Superior temporal gyrus (tissue), 1 donor: ENCODE data around the gene GPR155.

ENCODE experiments used
- DNase-seq: peaks from one replicate; pipeline ENCODE4 v3.0.0-alpha.2; 2016; ENCODE audit errors: extremely low spot score

The GPR155 gene, protein sequence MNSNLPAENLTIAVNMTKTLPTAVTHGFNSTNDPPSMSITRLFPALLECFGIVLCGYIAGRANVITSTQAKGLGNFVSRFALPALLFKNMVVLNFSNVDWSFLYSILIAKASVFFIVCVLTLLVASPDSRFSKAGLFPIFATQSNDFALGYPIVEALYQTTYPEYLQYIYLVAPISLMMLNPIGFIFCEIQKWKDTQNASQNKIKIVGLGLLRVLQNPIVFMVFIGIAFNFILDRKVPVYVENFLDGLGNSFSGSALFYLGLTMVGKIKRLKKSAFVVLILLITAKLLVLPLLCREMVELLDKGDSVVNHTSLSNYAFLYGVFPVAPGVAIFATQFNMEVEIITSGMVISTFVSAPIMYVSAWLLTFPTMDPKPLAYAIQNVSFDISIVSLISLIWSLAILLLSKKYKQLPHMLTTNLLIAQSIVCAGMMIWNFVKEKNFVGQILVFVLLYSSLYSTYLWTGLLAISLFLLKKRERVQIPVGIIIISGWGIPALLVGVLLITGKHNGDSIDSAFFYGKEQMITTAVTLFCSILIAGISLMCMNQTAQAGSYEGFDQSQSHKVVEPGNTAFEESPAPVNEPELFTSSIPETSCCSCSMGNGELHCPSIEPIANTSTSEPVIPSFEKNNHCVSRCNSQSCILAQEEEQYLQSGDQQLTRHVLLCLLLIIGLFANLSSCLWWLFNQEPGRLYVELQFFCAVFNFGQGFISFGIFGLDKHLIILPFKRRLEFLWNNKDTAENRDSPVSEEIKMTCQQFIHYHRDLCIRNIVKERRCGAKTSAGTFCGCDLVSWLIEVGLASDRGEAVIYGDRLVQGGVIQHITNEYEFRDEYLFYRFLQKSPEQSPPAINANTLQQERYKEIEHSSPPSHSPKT

DNA sequence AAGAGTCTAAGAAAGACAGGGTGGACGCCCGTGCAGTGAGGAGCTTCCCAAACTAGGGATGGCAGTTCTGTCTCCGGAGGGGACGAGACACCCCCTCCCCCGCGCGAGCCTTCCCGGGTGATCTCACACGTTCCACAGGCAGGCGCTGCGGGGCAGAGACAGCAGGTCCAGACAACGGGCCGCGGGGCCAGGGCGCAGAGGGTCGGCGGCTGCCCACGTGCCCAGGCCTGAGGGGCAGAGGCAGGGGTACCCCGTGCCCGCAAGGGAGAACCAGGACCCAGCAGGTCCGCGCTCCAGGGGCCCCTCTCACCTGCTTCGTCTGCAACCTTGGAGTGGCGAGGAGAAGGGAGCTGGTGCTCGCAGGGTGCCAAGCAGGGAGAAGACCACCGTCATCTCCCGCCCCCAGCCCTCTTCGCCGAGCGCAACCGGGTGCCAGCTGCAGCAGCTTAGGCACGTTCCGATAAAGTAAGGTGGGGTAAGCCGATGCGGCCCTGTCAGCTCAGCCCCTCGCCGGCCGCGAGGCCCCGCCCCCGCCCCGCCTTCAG lies at the start of gene GPR155:
GPR155 (minus strand) TSS at position 467 of the 545 bp plus-strand sequence. CDS start 5,073 bp downstream, outside the sequence.
- DNase-seq = no peak

DNA sequence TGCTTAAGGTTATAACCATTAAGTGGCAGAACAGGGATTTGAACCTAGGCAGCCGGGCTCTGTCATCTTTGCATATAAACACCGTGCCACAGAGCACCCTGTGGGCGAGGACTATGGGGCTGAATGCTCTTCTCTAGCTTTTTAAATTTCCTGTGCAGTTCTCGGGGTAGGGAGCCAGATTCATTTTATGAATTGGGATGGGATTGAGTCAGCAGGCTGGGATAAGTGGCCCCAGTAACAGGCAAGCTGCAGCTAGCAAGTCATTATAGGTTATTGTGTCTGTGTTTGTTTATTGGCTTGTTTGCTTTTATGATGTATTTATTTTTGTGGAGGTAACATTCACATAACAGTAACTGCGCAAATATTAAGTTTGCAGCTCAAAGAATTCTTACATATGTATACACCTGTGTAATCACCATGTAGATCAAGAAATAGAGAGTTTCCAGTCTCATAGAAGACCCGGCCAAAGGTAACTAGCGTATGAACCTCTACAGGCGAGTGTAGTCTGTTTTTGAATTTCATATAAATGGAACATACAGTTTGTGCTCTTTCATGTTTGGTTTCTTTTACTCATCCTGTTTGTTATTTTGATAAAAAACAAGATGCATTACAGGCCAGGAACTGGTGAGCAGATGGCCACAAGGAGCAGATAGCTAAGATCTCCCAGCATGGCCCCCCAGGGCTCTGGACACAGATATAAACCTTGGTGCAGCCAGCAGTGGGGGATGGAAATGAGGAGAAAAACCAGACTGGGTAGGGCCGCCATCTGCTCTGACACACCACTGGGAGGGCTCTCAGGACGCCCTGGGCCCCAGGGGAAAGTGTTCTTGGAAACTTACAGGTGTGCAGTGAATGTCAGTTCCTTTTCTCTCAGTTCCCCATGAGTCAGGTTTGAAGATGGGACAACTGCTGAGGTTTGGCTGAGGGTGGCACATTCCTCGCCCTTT lies 49.2 kb upstream of the GPR155 start:
- no peak for DNase-seq

DNA sequence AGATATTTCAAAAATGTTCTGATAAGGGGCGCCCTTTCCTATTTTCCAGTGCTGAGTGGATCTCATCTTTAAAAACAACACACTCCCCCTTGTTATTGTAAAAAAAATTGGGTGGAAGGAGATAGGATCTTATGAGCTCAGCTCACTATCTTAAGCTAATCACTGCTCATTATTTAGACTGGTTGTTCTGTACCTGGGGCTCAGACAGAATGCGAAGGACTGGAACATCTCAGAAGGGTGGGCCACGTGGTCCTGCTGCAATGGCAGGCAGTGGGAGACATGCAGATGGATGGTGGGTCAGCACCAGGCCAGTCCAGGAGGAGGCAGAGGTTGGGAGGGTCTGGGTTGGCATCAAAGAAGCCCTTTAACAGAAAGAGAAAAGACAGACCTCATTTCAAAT lies 48.3 kb upstream of the GPR155 start:
- DNase-seq = no peak

DNA sequence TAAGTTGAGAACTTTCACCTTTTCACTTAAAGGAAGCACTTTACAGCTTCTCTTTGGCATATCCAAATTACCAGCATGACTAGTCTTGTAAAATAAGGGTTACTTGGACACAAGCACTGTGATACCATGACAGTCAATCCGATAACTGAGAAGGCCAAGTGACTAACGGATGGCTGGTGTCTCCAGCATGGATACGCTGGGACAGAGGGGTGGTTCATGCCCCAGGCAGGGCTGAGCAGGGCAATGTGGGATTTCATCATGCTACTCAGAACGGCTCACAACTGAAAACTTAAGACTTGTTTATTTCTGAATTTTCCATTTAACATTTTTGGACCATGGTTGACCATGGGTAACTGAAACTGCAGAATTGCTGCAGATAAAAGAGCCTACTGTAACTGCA lies 43.1 kb upstream of the GPR155 start:
- DNase-seq = no peak

DNA sequence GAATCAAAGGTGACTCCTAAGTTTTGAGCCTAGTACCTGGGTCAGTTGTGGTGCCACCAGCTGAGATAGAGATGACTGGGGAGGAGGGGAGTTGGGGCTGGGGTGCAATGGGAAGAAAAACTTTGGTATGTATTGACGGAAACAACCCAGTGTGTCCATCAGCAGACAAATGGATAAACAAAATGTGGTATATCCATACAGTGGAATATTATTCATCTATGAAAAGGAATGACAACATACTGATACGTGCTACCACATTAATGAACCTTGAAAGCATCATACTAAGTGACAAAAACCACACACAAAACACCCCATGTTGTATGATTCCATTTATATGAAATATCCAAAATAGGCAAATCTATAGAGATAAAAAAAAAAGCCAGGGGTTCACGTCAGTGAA lies 41.1 kb upstream of the GPR155 start:
- no peak for DNase-seq

DNA sequence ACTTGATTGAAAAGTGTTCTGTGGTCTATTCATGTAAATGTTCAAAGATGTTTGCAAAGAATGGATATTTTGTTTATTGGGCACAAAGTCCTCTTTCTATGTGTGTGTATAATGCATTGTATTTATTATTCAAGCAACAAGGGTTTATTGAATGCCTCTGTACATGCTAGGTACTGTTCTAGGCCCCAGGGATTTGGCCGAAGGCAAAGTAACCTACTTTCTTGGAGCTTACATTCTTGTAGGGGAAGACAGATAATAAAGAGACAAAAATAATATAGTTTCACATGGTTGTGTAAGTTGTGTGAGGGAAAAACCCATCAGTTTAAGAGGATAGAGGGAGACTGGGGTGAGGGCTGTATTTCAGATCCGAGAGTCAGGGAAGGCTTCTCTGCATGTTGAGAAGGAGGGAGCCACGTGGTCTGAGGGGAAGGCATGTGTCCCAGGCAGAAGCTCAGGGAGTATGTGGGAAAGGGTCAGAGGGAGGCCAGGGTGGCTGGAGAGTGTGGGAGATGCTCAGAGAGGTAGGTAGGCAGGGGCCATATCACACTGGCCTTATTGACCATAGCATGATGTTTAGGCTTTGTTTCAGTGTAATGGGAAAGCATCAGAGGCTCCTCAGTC lies 40.4 kb upstream of the GPR155 start:
- no peak for DNase-seq

DNA sequence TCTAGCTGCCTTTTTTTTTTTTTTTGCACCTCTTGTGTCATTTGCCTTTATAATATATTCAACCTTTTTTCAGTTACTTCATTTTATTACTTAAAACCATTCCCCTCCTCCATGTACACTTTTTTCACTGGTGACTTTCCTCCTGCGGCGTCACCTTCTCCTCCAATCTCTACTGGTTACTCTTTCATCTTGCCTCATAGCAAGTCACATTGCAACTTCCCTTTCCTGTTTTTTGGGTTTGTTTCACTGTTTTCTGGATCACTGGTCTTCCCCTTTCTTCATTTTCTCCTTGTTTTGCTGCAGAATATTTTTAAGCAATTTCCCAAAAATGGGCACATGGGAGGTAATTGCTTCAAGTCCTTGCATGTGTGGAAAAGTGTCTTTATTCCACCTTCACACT lies 37.7 kb upstream of the GPR155 start:
- DNase-seq = no peak

DNA sequence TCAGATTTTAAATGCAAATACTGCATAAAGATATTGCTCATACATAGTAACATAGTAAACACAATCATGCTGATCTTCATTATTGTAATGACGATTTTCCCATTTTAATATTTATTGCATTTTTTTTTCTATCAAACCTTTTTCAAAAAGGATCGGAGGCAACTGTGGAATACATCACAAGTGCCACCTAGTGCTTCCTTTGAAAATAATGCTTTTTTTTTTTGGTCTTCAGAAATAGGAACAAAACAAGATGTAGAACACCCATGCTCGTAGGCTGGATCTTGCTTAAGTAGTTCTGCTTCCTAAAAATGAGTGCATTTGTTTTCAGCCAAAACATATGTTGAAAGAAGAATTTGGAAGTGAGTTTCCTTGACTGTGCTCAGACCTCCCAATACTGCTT lies 35.7 kb upstream of the GPR155 start:
- DNase-seq = peak; percentile 75

DNA sequence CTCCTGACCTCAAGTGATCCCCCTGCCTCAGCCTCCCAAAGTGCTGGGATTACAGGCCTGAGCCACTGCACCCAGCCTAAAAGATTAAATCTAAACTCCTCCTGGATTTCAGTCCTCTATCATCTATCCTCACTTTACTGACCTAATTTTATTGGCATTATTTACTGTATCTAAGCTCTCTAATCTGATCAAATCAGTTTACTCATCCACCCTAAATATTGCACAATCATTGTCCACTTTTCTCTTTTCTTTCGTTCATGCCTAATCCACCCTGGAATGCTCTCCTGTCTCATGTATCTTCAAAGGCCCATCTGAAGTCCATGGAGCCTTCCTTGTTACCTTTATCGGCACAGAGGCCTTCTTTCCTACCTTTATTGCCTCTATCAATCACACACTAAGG lies 31.6 kb upstream of the GPR155 start:
- DNase-seq = no peak

DNA sequence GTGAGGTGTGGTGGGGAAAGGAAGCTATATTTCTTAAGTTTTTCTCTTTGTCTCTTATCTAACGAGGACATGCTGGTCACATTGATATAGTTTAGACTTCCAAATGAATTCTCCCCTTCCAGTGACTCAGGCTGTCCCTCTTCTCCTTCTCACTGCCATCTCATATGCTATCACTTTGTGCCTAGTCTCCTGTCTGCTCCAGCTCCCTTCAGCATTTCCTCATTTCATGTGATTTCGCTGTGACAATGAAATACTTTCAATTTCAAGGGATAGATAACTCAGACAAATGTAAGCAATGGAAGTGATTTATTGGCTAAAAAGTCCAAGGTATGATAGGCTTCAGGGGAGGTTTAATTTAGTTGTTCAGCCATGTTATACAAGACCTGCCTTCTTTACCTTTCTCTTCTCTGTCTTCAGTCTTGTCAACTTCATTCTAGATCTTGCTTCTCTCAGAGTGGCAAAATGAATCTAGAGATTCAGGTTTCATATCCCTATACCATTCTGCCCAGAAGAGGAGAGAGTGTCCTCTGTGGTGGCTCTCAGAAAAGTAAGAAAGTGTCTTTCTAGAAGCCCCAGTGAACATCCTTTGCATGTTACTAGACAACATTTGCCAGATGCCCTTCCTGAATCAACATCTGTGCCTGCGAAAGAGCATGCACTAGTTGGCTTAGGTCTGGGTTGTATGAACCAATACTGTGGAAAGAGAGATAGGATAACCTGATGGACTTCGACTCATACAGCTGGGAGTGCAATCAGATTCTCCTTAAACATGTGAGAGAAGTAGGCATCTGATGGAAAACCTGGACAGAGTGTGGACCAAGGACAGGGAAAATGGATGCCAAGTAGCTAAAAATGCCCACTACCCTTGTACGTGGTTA lies 29.9 kb upstream of the GPR155 start:
- no peak for DNase-seq

DNA sequence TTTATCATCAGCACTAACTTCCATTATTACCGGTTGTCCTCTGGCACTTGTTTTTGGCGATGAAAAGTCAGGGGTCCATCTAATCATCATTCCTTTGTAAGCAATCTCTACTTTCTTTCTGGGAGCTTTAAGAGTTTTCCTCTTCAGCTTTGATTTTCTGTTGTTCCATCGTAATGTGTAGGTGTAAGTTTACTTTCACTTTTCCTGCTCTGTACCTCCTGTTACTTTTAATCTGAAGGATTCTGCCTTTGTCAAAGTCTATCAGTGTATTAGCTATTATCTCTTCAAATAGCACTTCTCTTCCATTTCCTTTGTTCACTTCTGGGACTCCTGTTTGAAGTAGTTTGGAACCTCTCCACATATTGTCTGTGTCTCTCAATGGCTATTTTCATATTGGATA lies 25.5 kb upstream of the GPR155 start:
- no peak for DNase-seq

DNA sequence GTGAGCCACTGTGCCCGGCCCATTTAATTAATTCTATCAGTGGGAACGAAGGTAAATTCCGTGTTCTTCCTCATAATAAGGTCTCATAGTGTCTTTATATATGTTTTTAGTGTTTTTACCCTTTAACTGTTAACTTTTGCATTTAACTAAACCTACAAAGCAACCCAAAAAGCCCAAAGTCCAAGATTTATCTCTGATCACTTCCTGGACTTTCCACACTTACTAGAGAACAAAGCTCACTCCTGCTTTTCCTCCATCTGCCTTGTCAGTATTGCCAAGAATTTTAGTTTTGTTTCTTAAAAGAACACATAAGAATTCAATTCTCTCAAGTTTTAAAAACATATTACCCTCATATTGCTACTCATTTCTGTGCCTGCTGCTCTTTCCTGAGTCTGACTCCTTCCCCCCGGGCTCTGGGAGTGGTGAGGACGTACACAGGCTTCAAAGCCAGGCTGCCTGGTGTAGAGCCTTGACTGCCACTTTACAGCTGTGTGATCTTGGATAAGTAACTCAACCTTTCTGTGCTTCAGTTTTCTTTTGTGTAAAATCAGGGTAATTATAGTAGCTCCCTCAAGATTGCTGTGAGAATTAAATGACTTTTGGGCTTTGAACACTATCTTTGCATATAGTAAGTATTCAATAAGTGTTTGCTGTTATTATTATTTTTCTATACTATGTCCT lies 24.9 kb upstream of the GPR155 start:
- DNase-seq = no peak

DNA sequence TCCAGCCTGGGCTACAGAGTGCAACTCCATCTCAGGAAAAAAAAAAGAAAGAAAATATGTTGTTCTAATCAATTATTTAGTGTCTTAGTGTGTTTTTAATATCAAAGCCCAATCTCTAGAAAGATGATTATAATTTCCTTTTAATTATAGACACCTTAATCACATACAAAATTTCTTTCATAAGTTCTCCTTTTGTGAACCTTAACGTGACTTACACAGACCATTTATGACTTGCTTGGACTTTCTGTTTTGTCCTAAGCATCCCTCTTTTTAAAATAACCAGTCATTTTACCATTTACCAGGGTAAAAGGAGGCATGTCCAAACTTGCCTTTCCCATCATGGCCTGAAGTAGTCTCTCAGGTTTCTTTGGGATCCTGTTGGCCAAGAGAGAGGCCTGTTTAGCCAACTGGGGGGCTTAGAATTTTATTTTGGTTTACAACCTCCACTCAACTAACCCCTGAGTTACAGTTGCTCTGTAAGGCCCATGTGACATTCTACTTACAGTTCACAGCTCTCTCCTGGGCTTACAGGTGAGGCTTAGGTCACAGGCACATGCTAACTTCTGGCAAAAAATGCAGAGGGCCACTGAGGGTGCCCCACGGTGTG lies 23.9 kb upstream of the GPR155 start:
- no peak for DNase-seq

DNA sequence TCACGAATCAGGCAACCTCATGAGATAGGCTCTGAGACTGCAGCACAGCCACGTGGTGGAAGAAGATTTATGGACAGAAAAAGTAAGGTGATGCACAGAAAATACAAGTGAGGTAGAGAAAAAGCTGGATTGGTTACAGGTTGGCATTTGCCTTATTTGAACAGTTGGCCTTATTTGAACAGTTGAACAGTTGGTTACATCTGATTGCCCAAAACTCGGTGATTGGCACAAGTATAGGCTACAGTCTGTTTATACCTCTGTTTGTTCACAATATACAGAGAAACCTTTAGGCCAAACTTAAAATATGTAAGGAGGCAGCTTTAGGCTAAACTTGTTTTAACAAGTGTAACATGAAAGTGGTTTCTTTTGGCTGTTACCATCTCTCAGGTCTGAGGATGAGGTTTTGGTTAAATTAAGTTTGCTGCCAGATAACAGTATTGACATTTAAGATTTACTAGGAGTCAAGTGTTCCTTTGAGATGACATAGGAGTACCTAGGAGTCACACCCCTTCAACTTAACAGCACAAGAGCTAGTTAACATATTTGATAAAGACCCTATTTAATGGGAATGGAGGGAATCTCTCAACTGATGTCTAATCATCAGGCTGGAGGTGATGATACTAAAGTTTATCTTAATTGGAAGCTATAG lies 16.5 kb upstream of the GPR155 start:
- no peak for DNase-seq

DNA sequence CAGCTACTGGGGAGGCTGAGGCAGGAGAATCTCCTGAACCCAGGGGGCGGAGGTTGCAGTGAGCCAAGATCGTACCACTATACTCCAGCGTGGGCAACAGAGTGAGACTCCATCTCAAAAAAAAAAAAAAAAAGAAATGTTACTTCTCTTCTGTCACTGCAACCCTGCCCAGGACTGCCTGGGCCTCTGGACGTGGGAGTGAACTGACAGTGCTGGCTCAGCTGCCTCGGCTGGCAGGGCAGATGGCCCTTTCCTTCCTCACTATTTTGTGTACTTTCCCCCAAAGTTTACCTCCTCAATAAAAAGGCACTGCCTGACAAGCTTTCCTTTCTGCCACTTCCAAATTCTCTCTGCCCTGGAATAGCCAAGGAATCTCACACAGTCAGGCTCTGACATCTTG lies 12.5 kb upstream of the GPR155 start:
- DNase-seq = no peak

DNA sequence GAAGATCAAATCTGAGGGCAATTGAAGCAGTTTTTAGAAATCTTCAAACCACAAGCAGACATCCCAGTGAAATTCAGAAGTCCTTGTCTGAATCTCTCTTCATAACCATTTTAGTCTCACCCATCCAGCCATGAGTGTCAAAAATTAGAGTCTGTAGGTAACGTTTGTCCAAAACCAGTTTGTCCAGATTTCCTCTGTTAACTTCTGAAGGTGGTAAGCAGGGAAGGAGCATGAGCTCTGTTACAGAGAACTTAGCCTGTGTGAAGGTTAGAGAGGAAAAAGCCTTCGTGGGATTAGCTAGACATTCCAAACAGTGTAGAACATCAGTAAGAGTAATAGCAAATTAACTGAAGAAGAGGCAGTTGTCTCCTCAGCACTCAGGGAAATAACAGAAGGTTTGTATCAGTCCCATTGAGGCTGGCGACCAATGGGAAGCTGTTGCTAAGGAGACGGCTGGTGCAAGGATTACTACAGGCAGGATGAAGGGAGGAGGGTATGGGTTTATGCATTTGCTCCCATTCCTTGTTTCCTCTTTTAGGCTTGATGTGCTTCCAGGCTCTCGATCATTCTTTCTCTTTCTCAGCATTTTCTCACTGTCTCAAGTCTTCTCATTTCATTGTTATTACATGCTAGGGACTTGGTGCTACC lies 8.7 kb upstream of the GPR155 start:
- DNase-seq = no peak

DNA sequence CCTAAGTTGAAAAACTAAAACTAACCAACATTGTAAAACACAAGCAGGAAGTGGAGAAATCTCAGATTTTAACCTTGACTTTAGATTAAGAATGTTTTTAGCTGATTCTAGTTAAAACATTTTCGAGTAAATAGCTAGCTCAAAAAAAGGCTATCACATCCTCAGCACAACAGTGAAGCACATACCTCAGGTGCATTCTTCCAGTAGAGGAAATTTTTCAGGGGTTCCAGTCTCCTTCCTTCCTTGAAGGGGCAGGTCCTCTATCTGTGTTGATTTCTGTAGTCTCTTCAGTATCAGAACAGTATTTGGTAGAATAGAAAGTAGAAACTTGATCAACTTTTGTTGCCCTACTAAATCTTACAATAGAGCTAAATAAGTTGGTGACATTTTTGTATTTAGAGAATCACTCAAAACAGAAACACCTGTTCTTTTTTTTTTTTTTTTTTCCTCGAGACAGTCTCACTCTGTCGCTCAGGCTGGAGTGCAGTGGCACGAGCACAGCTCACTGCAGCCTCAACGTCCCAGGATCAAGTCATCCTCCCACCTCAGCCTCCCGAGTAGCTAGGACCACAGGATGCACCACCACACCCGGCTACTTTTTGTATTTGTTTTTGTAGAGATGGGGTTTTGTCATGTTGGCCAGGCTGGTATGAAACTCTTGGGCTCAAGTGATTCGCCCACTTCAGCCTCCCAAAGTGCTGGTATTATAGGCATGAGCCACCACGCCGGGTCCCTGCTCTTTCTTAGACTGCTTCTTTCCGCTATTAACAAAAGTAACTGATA lies 6.9 kb upstream of the GPR155 start:
- DNase-seq = no peak
